Mononuclear cell (primary cell): Measurements from ENCODE around the gene GRIK4. TPM values are rescaled to one million over a fixed set of nuclear protein-coding genes. Genes with fewer than 3 reads are reported as not detected.

Source experiments
- H3K27me3 ChIP-seq: 2 replicates; pipeline ENCODE4 v1.6.0; 2011; ENCODE audit warnings: low read length, control low read depth; ENCODE audit not compliant: insufficient read depth
- H3K4me1 ChIP-seq: 2 replicates; pipeline ENCODE4 v1.5.1; 2011; ENCODE audit warnings: mild to moderate bottlenecking, low read length, control low read depth; ENCODE audit not compliant: insufficient read depth
- H3K4me3 ChIP-seq: 2 replicates; pipeline ENCODE4 v1.5.1; 2011; ENCODE audit warnings: mild to moderate bottlenecking, low read length, moderate library complexity
- H3K9me3 ChIP-seq: 2 replicates; pipeline ENCODE4 v1.5.1; 2011; ENCODE audit warnings: low read depth, mild to moderate bottlenecking, control low read depth, low read length
- total RNA-seq: library from RNA; depleted of rRNA; stranded (reverse); fragments of >200 nt; gene quantifications from one replicate; pipeline ENCODE4 v1.2.3, GENCODE V29; 2012

GRIK4 gene
- total RNA-seq, 1 donor, result 0.21 TPM

- Histone ChIP-seq H3K4me3 (no peak overlapping the region), H3K27me3 (no peaks in the 10 kb centered on the region), H3K4me1 (no peaks in the 10 kb centered on the region)
Measured at GRCh38 chr11:120839201-120839600, 327.7 kb downstream of the GRIK4 start.

DNA sequence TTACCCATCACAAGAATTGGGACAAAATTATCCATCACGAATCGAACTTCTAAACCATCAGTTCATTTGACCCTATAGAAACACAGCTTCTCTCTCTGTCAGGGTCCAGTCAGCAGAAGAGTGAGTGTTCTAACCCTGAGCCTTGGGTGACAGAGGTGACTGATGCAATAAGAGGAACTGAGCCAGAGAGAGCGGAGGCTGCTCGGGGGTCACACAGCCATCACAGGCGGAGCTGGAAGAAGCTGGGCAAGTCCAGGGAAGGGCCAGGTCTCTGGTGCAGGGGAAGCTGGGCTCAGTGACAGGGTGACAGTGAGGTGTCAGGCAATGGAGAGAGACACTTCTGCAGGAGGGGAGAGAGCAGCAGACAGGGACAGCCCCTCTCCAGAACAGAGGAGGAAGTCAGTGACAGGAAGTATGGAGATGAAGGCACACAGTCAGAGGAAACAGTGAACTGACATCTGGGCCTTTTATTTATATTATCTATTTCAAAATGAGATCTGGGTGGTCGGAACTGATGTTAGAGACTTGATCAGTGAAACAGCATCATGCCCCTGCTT is 328.4 kb downstream of the GRIK4 start:
- no peaks in the 10 kb centered on the region for H3K27me3 ChIP-seq
- H3K4me3 ChIP-seq, result no peak overlapping the region
- H3K9me3 ChIP-seq, result no peaks in the 10 kb centered on the region
- no peaks in the 10 kb centered on the region for H3K4me1 ChIP-seq

More at GRCh38 chr11:120839201-120839600, 327.7 kb downstream of the GRIK4 start:
- no peaks in the 10 kb centered on the region for H3K9me3 ChIP-seq

GRCh38 chr11:120840661-120841060 is 329.1 kb downstream of the GRIK4 start:
- no peak overlapping the region for H3K4me3 ChIP-seq

DNA sequence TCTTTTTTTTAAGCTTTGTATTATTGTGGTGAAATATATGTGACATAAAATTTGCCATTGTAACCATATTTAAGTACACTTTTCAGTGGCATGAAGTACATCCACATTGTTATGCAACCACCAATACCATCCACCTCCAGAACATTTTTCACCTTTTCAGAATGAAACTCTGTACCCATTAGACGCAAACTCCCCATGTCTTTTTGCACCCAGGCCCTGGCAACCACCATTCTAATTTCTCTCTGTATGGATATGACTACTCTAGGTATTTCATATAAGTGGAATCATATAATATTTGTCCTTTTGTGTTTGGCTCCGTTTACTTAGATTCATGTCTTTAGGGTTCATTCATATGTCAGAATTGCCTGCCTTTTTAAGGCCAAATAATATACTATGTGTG is 329.5 kb downstream of the GRIK4 start:
- H3K9me3 ChIP-seq, result no peaks in the 10 kb centered on the region
- H3K4me3 ChIP-seq, result no peak overlapping the region
- H3K4me1 ChIP-seq, result no peaks in the 10 kb centered on the region

More at GRCh38 chr11:120840661-120841060, 329.1 kb downstream of the GRIK4 start:
- Histone ChIP-seq H3K4me1 (no peaks in the 10 kb centered on the region), H3K27me3 (no peaks in the 10 kb centered on the region), H3K9me3 (no peaks in the 10 kb centered on the region)

GRCh38 chr11:120842195-120842594 is 330.6 kb downstream of the GRIK4 start:
- H3K27me3 ChIP-seq, result no peaks in the 10 kb centered on the region
- H3K9me3 ChIP-seq, result no peaks in the 10 kb centered on the region
- H3K4me3 ChIP-seq, result no peak overlapping the region

More for the DNA sequence above, 329.5 kb downstream of the GRIK4 start:
- no peaks in the 10 kb centered on the region for H3K27me3 ChIP-seq

DNA sequence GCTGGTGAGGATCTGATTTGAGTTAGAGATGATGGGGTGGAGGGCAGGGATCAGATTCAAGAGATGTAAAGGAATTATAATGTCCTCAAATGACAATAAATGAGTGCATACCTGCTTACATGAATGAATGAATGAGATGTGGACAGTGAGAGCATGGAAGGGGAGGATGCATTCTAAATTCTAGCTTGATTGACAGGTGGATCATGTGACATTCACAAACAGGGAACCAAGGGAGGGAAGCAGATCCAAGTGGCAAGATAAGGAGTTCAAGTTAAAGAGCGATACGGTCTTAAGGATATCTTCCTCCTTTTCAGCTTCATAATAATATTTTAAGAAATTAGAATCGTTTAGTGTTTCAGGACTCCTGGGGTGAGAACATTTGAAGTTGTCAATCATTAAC is 341.9 kb downstream of the GRIK4 start:
- Histone ChIP-seq H3K27me3 (no peaks in the 10 kb centered on the region), H3K9me3 (no peaks in the 10 kb centered on the region), H3K4me3 (no peak overlapping the region), H3K4me1 (no peaks in the 10 kb centered on the region)

More at GRCh38 chr11:120842195-120842594, 330.6 kb downstream of the GRIK4 start:
- H3K4me1 ChIP-seq, result no peaks in the 10 kb centered on the region

DNA sequence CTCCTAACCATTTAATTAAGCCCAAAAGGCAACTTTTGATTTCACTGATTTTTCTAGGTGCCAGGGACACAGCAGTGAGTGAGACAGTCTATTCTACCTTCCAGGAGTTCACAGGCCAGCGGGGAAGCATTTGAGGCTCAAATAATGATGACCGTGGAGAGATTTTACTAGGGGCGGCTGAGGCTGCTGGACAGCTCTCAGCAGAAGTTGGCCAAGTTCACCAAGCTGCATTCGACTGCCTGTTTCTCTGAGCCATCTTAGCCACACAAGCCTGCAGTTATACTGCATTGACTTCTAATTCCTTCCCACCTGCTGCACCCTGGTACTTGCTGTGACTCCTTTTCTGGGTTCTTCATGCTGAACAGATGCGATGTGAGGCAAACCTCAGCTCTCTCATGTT is 343.4 kb downstream of the GRIK4 start:
- no peaks in the 10 kb centered on the region for H3K9me3 ChIP-seq
- no peaks in the 10 kb centered on the region for H3K27me3 ChIP-seq
- H3K4me1 ChIP-seq, result no peaks in the 10 kb centered on the region
- H3K4me3 ChIP-seq, result no peak overlapping the region

GRCh38 chr11:120857508-120857907 is 346.0 kb downstream of the GRIK4 start:
- H3K4me1 ChIP-seq, result no peaks in the 10 kb centered on the region
- no peaks in the 10 kb centered on the region for H3K9me3 ChIP-seq
- H3K4me3 ChIP-seq, result no peak overlapping the region
- H3K27me3 ChIP-seq, result no peaks in the 10 kb centered on the region

DNA sequence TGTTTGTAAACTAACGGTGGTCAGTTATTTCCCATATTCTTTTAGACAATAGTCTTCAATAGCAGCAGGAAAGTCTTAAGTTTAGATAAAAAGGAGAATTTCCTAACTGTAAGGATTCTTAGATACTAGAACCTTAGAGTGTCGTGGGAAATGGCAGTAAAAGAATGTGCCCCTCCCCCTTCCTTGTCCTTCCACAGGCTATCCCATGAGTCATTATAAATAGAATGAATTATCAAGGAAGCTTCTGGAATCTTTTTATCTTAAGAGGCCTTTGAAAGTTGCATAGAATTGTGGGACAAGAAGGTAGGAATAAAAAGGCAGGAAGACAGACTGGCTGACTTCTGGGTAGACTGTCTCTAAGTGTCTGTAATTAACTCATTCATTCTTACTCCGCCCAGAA is 347.2 kb downstream of the GRIK4 start:
- no peak overlapping the region for H3K4me3 ChIP-seq
- no peaks in the 10 kb centered on the region for H3K4me1 ChIP-seq
- H3K27me3 ChIP-seq, result no peaks in the 10 kb centered on the region
- H3K9me3 ChIP-seq, result no peaks in the 10 kb centered on the region

- H3K9me3 ChIP-seq, result no peaks in the 10 kb centered on the region
- H3K4me1 ChIP-seq, result no peaks in the 10 kb centered on the region
- H3K4me3 ChIP-seq, result no peak overlapping the region
- H3K27me3 ChIP-seq, result no peaks in the 10 kb centered on the region
Measured at GRCh38 chr11:120859552-120860295, 348.2 kb downstream of the GRIK4 start.

DNA sequence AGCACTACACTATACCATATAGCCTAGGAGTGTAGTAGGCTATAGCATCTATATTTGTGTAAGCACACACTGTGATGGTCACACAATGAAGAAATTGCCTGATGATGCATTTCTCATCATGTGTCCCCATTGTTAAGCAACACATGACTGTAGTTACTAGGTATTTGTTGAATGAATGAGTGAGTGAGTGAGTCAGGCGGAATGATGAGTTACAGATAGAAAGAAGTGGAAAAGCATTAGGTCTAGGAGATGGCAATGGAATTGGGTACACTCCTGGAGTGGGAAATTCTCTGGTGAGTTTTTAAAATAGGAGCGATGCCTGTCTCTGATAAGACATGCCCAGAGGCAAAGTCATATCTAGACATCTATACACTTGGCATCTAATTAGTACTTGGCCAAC is 351.8 kb downstream of the GRIK4 start:
- Histone ChIP-seq H3K4me3 (no peak overlapping the region), H3K9me3 (no peaks in the 10 kb centered on the region), H3K27me3 (no peaks in the 10 kb centered on the region), H3K4me1 (no peaks in the 10 kb centered on the region)

- H3K4me1 ChIP-seq, result peaks cover 4% of the 10 kb centered on the region
- no peaks in the 10 kb centered on the region for H3K27me3 ChIP-seq
- H3K9me3 ChIP-seq, result no peaks in the 10 kb centered on the region
- H3K4me3 ChIP-seq, result no peak overlapping the region
Measured at GRCh38 chr11:120867024-120867423, 355.5 kb downstream of the GRIK4 start.

DNA sequence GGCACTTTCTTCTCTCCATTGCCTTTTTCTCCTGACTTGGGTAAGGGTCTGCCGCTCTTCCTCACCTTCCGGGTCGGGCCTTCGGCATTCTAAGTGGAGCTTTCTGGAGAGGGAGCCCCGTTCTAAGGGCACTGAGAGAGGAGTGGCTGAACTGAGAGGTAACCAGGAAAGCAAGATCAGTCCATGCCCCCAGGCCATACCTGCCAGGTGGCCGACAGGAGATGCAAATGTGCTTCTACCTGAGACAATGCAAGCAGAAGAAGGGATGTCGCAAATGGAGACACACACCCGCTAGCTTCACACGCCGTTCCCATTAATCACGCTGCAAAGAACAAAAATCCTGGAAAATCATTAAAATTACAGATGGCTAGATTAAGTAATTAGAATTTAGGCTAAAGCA is 356.0 kb downstream of the GRIK4 start:
- Histone ChIP-seq H3K9me3 (no peaks in the 10 kb centered on the region), H3K27me3 (no peaks in the 10 kb centered on the region), H3K4me1 (peaks cover 4% of the 10 kb centered on the region), H3K4me3 (no peak overlapping the region)

- Histone ChIP-seq H3K27me3 (no peaks in the 10 kb centered on the region), H3K4me1 (peaks cover 4% of the 10 kb centered on the region), H3K9me3 (no peaks in the 10 kb centered on the region), H3K4me3 (no peak overlapping the region)
Measured at GRCh38 chr11:120867988-120868387, 356.4 kb downstream of the GRIK4 start.

- Histone ChIP-seq H3K4me3 (no peak overlapping the region), H3K27me3 (no peaks in the 10 kb centered on the region), H3K9me3 (no peaks in the 10 kb centered on the region), H3K4me1 (peaks cover 4% of the 10 kb centered on the region)
Measured at GRCh38 chr11:120869097-120869496, 357.5 kb downstream of the GRIK4 start.

GRCh38 chr11:120869516-120870011 is 358.0 kb downstream of the GRIK4 start:
- peaks cover 4% of the 10 kb centered on the region for H3K4me1 ChIP-seq

More at GRCh38 chr11:120869516-120870011, 358.0 kb downstream of the GRIK4 start:
- Histone ChIP-seq H3K4me3 (no peak overlapping the region), H3K9me3 (no peaks in the 10 kb centered on the region), H3K27me3 (no peaks in the 10 kb centered on the region)
